ENCODE measurements around the gene LRMDA.

LRMDA gene

GRCh38 chr10:75883081-75884072, 452.0 kb downstream of the LRMDA start:
- no peak overlapping the region for H3K9ac ChIP-seq (ENCODE audit: low read length)
- H3K4me3 ChIP-seq (ENCODE audit: low read depth, low read length), result no peak overlapping the region
- no peak overlapping the region for H3K27ac ChIP-seq (ENCODE audit: low read depth, low read length)
- no peaks in the 10 kb centered on the region for H3K36me3 ChIP-seq (ENCODE audit: control insufficient read depth, insufficient read depth, low read length)
- H3K4me1 ChIP-seq (ENCODE audit: control insufficient read depth, insufficient read depth, low read length), result no peaks in the 10 kb centered on the region
- no peaks in the 10 kb centered on the region for H3K9me3 ChIP-seq (ENCODE audit: control insufficient read depth, insufficient read depth, low read depth, low read length)
- no peaks in the 10 kb centered on the region; the same call in 1 of the 2 replicates for H3K27me3 ChIP-seq (ENCODE audit: control insufficient read depth, insufficient read depth, low read length)

GRCh38 chr10:75884808-75885207, 453.4 kb downstream of the LRMDA start:
- Histone ChIP-seq H3K9ac (ENCODE audit: low read length) (no peak overlapping the region), H3K4me1 (ENCODE audit: control insufficient read depth, insufficient read depth, low read length) (no peaks in the 10 kb centered on the region), H3K4me3 (ENCODE audit: low read depth, low read length) (no peak overlapping the region), H3K27me3 (ENCODE audit: control insufficient read depth, insufficient read depth, low read length) (no peaks in the 10 kb centered on the region), H3K27ac (ENCODE audit: low read depth, low read length) (no peak overlapping the region), H3K9me3 (ENCODE audit: control insufficient read depth, insufficient read depth, low read depth, low read length) (no peaks in the 10 kb centered on the region), H3K36me3 (ENCODE audit: control insufficient read depth, insufficient read depth, low read length) (no peaks in the 10 kb centered on the region)

GRCh38 chr10:75887369-75887768, 455.9 kb downstream of the LRMDA start:
- Histone ChIP-seq H3K9ac (ENCODE audit: low read length) (no peak overlapping the region), H3K27ac (ENCODE audit: low read depth, low read length) (no peak overlapping the region), H3K9me3 (ENCODE audit: control insufficient read depth, insufficient read depth, low read depth, low read length) (no peaks in the 10 kb centered on the region), H3K36me3 (ENCODE audit: control insufficient read depth, insufficient read depth, low read length) (no peaks in the 10 kb centered on the region), H3K27me3 (ENCODE audit: control insufficient read depth, insufficient read depth, low read length) (no peaks in the 10 kb centered on the region), H3K4me1 (ENCODE audit: control insufficient read depth, insufficient read depth, low read length) (no peaks in the 10 kb centered on the region), H3K4me3 (ENCODE audit: low read depth, low read length) (no peak overlapping the region)

GRCh38 chr10:75887992-75888680, 456.7 kb downstream of the LRMDA start:
- Histone ChIP-seq H3K4me3 (ENCODE audit: low read depth, low read length) (no peak overlapping the region), H3K27ac (ENCODE audit: low read depth, low read length) (no peak overlapping the region), H3K4me1 (ENCODE audit: control insufficient read depth, insufficient read depth, low read length) (no peaks in the 10 kb centered on the region), H3K36me3 (ENCODE audit: control insufficient read depth, insufficient read depth, low read length) (no peaks in the 10 kb centered on the region), H3K27me3 (ENCODE audit: control insufficient read depth, insufficient read depth, low read length) (no peaks in the 10 kb centered on the region), H3K9me3 (ENCODE audit: control insufficient read depth, insufficient read depth, low read depth, low read length) (no peaks in the 10 kb centered on the region), H3K9ac (ENCODE audit: low read length) (no peak overlapping the region)

- no peaks in the 10 kb centered on the region for H3K9me3 ChIP-seq (ENCODE audit: control insufficient read depth, insufficient read depth, low read depth, low read length)
- no peak overlapping the region for H3K9ac ChIP-seq (ENCODE audit: low read length)
- no peaks in the 10 kb centered on the region for H3K36me3 ChIP-seq (ENCODE audit: control insufficient read depth, insufficient read depth, low read length)
- H3K4me3 ChIP-seq (ENCODE audit: low read depth, low read length), result no peak overlapping the region
- H3K27ac ChIP-seq (ENCODE audit: low read depth, low read length), result no peak overlapping the region
- no peaks in the 10 kb centered on the region for H3K4me1 ChIP-seq (ENCODE audit: control insufficient read depth, insufficient read depth, low read length)
- no peaks in the 10 kb centered on the region for H3K27me3 ChIP-seq (ENCODE audit: control insufficient read depth, insufficient read depth, low read length)
Measured at GRCh38 chr10:75889051-75889450, 457.6 kb downstream of the LRMDA start.

- no peaks in the 10 kb centered on the region for H3K4me1 ChIP-seq (ENCODE audit: control insufficient read depth, insufficient read depth, low read length)
- H3K27me3 ChIP-seq (ENCODE audit: control insufficient read depth, insufficient read depth, low read length), result no peaks in the 10 kb centered on the region
- H3K9ac ChIP-seq (ENCODE audit: low read length), result no peak overlapping the region
- H3K9me3 ChIP-seq (ENCODE audit: control insufficient read depth, insufficient read depth, low read depth, low read length), result no peaks in the 10 kb centered on the region
- no peak overlapping the region for H3K27ac ChIP-seq (ENCODE audit: low read depth, low read length)
- H3K4me3 ChIP-seq (ENCODE audit: low read depth, low read length), result no peak overlapping the region
- H3K36me3 ChIP-seq (ENCODE audit: control insufficient read depth, insufficient read depth, low read length), result no peaks in the 10 kb centered on the region
Measured at GRCh38 chr10:75894761-75895160, 463.3 kb downstream of the LRMDA start.

GRCh38 chr10:75895259-75895658, 463.8 kb downstream of the LRMDA start:
- no peak overlapping the region for H3K4me3 ChIP-seq (ENCODE audit: low read depth, low read length)
- H3K36me3 ChIP-seq (ENCODE audit: control insufficient read depth, insufficient read depth, low read length), result no peaks in the 10 kb centered on the region
- H3K9me3 ChIP-seq (ENCODE audit: control insufficient read depth, insufficient read depth, low read depth, low read length), result no peaks in the 10 kb centered on the region
- no peak overlapping the region for H3K9ac ChIP-seq (ENCODE audit: low read length)
- no peaks in the 10 kb centered on the region for H3K4me1 ChIP-seq (ENCODE audit: control insufficient read depth, insufficient read depth, low read length)
- H3K27ac ChIP-seq (ENCODE audit: low read depth, low read length), result no peak overlapping the region
- H3K27me3 ChIP-seq (ENCODE audit: control insufficient read depth, insufficient read depth, low read length), result no peaks in the 10 kb centered on the region

GRCh38 chr10:75899816-75900390, 468.5 kb downstream of the LRMDA start:
- Histone ChIP-seq H3K4me1 (ENCODE audit: control insufficient read depth, insufficient read depth, low read length) (peaks cover 2% of the 10 kb centered on the region; the same call in 1 of the 2 replicates), H3K27ac (ENCODE audit: low read depth, low read length) (no peak overlapping the region), H3K27me3 (ENCODE audit: control insufficient read depth, insufficient read depth, low read length) (no peaks in the 10 kb centered on the region), H3K9ac (ENCODE audit: low read length) (no peak overlapping the region), H3K4me3 (ENCODE audit: low read depth, low read length) (no peak overlapping the region), H3K36me3 (ENCODE audit: control insufficient read depth, insufficient read depth, low read length) (no peaks in the 10 kb centered on the region), H3K9me3 (ENCODE audit: control insufficient read depth, insufficient read depth, low read depth, low read length) (no peaks in the 10 kb centered on the region)

- H3K9ac ChIP-seq (ENCODE audit: low read length), result no peak overlapping the region
- no peaks in the 10 kb centered on the region for H3K9me3 ChIP-seq (ENCODE audit: control insufficient read depth, insufficient read depth, low read depth, low read length)
- no peak overlapping the region for H3K27ac ChIP-seq (ENCODE audit: low read depth, low read length)
- peaks cover 2% of the 10 kb centered on the region; the same call in 1 of the 2 replicates for H3K4me1 ChIP-seq (ENCODE audit: control insufficient read depth, insufficient read depth, low read length)
- no peak overlapping the region for H3K4me3 ChIP-seq (ENCODE audit: low read depth, low read length)
- H3K36me3 ChIP-seq (ENCODE audit: control insufficient read depth, insufficient read depth, low read length), result no peaks in the 10 kb centered on the region
- H3K27me3 ChIP-seq (ENCODE audit: control insufficient read depth, insufficient read depth, low read length), result no peaks in the 10 kb centered on the region
Measured at GRCh38 chr10:75902816-75903215, 471.4 kb downstream of the LRMDA start.

- no peak overlapping the region for H3K4me3 ChIP-seq (ENCODE audit: low read depth, low read length)
- H3K27ac ChIP-seq (ENCODE audit: low read depth, low read length), result no peak overlapping the region
- no peak overlapping the region for H3K9ac ChIP-seq (ENCODE audit: low read length)
- peaks cover 2% of the 10 kb centered on the region; the same call in 1 of the 2 replicates for H3K4me1 ChIP-seq (ENCODE audit: control insufficient read depth, insufficient read depth, low read length)
- H3K36me3 ChIP-seq (ENCODE audit: control insufficient read depth, insufficient read depth, low read length), result no peaks in the 10 kb centered on the region
- H3K27me3 ChIP-seq (ENCODE audit: control insufficient read depth, insufficient read depth, low read length), result no peaks in the 10 kb centered on the region
- H3K9me3 ChIP-seq (ENCODE audit: control insufficient read depth, insufficient read depth, low read depth, low read length), result no peaks in the 10 kb centered on the region
Measured at GRCh38 chr10:75904499-75905283, 473.3 kb downstream of the LRMDA start.

Data from HUES6 (cell line).